NCI-H1048 (cell line): ENCODE measurements around the gene IP6K3.

ENCODE experiments used
- DNase-seq: peaks from one replicate; lab custom pipeline; 2025; lab: John Stamatoyannopoulos, UW

Gene IP6K3

DNA sequence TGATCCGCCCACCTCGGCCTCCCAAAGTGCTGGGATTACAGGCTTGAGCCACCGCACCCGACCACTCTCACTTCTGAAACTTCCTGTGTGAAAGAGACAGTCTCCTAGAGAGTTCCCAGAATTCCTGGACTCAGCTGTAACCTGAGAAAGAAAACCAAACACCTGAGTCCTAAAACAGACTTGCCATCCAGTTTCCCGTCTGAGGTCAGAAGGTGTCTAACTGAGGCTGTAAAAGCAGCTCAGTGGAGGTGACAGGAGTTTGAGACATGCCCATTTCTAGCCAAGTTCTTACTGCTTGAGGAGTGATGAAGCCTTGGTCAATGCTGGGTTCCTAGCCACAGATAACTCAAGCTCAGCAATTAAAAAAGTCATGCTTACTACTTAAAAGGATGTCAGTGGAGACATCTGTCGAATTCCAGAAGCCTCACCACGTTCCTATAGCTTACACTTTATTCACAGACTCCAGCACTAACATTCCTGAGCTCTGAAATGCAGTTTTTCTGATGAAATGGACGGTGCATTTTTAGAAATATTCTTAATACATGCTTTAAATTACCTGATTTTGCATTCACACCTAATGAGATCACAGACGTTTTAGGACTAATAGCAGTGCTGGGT lies 41.3 kb downstream of the IP6K3 start:
- DNase-seq: no peak

DNA sequence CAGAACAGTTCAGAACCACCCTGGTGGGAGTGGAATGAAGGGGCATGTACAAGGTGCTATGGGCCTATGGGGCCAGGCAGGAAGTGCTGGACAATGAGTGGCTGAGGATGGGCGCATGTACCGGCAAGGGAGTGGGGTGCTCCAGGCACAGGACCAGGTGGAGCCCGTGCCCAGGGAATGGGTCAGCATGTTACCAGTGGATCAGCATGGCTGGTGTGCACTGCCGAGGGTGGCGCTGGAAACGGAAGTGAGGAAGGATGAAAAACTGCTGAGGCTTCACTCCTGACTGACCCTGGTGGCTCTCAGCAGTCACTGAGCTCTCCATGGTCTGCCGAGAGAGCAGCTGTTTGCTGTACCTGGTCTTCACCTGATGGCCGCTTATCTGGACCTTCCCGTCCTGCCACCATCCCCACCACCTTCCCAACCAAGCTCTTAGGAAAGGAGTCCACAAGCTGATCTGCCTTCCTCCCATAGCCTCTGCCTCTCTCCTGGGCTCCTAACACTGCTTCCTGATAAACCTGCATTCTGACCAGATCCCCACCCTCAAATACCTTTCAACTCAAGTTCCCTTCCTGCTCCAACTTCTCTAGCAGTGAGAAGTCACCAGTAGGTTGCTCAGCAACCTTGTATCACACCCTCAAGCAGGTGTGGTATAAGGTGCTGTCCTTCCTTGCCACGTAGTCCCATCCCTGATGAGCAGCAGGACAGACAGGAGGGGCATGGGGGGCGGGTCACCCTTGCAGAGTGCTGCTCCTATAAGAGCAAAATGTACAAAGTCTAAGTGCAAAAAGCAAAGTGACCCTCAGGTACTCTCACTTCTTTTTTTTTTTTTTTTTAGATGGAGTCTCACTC lies 42.3 kb downstream of the IP6K3 start:
- DNase-seq: no peak

DNA sequence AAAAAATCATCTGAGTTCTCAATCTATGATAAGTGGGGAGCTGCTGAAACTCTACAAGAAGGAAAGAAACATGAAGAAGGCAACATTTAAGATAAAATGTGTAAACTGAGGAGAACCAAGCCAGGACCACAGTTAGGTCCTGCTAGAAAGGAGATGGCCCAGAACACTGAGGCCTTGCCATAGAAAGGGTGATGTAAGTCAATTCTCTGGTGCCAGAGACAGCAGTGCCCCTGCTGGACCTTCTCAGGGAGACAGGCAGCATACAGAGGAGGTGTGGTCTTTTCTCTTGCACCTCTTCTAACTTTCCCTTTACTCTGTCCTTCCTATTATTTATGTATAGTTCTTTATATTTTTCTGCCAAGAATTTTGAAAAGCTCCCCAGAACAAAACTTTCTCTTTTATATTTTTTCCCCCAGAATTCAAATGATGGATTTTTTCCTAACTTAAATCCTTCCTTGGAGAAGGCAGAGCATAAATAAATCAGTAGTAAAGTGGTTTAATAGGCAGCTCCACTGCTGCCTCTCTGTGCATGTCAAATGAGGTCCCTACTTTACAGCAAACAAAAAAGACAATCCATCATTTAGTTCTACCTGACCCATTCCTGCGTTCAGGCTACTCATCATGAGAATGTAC lies 44.2 kb downstream of the IP6K3 start:
- no peak for DNase-seq

DNA sequence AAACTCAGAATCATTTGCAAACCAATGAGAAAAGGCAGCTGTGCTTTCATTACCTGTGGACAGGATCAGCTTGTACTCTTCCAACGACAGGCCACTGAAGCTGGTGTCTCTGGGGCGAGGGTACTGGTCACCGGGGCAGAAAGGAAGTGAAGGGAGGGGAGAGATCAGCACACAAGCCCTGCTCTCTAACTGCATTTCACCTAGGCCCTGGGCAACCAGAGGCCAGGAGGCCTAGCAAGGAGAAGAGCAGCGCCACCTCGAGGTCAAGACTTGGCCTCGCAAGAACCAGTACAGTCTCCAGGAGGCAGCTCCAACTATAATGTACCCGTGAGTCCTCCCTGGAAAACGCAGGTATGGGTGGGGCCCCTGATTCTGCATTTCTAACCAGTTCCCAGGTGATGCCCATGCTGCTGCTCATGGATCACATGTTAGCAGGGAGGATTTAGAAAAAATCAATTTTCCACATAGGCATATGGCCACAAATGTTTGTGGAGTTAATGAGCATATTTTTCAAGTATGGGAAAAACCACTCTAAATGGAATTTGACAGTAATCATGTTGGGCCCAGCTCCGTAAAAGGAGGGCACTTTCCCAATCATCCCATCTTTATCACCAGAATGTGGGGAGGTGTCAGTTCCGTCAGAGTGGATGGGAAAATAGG lies 46.2 kb downstream of the IP6K3 start:
- DNase-seq: no peak

DNA sequence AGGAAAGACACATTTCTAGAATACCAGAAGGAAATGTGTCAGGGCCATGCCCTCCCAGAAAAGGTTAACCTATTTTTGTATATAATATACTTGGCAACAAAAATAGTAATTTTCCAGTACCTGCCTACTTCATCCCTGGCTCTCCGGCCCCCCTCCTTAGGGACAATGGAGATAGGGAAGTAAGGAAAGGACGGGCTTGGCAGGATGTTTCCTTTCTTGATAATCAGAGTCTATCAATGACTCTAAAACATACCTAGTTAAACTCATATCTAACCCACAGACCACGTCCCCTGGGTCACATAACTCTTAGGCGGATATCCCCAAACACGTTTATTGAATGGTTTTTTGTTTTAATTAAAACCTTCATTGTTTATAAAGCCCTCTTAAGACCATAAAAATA lies 47.0 kb downstream of the IP6K3 start:
- no peak for DNase-seq

DNA sequence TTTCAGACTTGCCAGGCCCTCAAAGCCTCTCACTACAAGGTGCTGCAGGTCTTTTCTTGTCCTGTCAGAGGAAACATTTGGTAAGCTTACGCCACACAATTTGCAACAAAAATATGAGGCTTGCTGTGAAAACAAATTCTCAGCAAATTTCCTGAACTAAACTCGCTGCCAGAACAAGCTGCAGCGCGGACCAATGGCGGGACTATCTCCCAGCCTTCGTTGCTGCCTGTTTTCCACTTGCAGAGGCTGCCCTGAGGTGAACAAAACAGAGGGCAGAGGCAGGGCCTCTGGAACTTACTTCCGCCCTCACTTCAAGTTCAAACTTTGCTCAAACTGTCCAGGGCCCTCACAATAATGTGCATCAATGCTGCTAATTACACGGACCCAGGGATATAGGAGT lies 47.6 kb downstream of the IP6K3 start:
- no peak for DNase-seq

DNA sequence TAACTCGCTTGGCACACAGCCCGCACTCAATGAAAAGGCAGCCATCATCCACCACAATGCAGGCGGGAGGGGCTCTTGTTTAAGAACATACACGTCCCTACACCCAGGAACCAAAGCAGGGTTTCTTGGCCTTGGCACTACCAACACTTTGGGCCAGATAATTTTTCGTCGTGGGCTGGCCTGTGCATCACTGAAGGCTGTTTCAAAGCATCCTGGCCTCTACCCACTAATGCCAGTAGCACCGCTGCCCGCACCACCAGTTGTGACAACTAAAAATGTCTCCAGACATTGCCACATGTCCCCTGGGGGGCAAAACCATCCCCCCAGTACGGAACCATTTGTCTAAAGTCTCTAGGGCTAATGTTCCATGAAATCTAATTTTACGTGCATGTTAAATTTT lies 48.2 kb downstream of the IP6K3 start:
- no peak for DNase-seq

DNA sequence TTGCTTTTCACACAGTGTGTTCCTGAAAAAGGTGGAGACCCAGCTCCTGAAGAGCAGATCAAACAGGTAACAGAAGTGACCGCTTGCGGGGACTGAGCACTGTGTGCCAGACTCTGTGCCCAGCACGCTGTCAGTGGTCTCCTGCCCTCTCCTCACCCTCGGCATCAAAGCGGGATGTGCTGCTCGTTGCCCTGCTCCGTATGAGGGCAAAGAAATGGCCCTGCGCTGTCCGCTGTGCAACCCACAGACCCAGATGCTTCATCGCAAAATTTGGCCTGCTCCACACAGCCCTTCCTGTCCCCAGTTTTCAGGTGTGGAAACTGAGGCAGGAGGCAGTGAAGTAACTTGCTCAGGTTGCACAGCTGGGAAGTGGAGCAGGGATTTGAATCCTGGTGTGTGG lies 48.9 kb downstream of the IP6K3 start:
- DNase-seq: no peak

DNA sequence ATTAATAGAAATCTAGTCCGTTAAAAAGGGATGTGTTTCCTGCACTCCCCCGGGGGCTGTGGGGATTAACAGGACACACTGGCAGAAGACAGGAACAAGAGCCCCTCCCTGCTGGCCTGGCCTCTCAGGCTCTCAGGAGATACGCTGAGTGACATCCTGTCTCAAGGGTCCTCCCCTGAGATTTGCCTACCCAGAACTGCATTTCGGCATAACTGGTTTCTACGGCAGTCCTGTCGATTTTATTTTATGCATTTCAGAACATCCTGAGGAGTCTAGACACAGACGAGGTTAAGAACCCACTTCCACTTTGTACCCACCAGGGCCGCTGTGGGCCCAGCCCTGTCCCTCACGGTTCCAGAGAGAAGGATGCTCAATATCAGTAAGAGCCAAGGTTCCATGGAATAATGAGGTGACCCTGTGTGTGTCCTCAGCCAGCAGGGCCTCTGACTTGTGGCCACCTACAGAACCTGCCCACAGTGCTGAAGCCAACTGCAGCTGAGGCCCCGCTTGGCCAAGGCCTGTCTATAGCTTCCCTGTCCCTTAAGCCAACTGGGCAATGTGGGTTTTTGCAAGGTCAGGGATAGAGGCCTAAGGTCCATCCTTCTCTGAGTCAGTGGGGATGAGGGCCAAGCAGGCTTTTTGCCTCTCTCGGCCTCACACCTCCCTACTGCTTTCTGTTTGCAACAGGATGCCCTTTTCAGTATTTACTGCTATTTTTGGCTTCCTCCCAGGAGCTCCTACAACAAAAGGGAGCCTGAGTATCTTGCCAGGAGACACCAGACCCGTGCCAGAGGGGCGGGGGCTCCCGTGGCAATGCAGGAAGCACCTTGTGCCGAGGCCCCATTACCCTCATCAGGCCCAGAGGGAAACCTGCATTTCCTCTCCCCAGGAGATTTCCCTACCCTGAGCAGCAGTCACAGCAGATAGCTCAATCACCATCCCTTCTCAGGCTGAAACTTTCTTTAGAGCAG lies 49.9 kb downstream of the IP6K3 start:
- DNase-seq: no peak

DNA sequence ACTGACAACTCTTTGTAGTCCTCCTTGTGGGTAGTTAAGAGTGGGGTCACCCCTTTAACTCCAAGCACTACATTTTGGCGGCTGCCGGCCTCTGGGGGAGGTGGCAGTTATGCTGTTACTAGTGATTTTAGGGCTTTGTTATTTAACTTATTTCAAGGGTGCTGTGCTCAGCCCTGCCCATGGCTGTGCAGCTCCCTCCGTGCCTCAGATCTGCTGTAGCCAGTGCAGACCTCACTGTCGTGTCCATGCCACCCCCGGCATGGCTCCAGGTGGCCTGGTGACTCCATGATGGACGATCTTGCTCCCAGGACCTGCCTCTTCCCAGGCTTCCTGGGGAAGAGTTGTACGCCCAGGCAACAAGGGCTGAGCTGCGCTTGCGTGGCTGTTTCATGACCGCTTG lies 50.6 kb downstream of the IP6K3 start:
- no peak for DNase-seq

DNA sequence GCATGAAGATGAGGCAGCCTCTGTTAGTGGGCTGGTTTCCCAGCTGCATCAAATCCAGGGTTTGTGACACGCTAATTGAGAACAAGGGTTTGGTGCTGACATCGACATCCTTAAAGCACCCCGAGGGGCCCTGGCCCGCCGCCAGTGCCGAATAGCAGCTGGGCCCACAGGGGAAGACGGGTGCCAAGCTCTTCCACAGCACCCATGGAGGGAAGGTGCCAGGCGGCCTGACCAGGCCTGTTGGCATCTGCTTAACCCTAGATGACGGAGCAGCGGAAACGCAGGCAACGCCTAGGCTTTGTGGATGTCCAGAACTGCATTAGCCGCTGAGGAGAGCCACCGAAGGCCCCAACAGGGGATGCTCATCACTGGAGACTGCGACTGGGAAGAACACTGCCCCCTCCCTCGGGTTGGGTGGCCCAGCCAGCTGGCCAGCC lies 51.2 kb downstream of the IP6K3 start:
- DNase-seq: no peak

DNA sequence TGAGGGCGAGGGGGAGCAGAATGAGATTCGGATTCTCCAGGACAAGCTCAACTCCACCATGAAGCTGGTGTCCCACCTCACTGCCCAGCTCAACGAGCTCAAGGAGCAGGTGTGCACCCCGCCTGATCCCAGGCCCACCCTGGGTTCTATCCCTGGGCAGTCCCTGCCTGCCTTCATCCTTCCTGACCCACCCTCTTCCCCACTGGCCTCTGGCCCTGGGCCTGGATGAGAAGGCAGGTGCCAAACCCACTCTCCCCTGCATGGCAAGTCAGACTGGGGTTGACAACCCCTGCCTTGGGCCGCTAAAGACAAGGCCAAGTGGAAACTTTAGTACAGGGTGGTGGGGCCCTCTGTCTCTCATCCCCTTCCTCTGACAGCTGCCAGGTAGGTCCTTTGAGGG lies 51.7 kb downstream of the IP6K3 start:
- no peak for DNase-seq

DNA sequence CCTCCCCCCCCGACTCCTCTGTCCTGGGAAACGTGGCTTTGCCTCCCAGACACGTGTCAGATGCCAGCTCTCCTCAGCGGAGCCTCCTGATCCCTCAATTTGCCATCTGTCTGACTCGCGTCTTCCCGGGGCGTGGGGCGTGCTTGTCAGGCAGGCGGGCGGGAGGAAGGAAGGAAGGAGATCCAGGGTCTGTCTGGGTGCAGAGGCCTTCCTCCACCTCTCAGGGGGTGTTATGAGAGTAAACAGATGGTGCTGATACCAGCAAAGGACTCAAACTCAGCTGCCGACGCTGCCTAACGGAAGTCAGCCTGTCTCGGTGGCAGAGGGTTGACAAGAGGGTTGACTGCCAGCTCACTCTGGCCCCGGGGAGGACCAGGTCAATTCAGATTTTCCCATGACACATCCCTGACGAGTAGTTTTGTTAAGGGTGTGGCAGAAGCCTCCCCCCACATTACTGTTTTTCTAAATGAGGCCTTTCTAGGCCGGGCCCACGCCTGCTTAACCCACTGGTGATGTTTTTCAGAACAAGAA lies 52.2 kb downstream of the IP6K3 start:
- no peak for DNase-seq

DNA sequence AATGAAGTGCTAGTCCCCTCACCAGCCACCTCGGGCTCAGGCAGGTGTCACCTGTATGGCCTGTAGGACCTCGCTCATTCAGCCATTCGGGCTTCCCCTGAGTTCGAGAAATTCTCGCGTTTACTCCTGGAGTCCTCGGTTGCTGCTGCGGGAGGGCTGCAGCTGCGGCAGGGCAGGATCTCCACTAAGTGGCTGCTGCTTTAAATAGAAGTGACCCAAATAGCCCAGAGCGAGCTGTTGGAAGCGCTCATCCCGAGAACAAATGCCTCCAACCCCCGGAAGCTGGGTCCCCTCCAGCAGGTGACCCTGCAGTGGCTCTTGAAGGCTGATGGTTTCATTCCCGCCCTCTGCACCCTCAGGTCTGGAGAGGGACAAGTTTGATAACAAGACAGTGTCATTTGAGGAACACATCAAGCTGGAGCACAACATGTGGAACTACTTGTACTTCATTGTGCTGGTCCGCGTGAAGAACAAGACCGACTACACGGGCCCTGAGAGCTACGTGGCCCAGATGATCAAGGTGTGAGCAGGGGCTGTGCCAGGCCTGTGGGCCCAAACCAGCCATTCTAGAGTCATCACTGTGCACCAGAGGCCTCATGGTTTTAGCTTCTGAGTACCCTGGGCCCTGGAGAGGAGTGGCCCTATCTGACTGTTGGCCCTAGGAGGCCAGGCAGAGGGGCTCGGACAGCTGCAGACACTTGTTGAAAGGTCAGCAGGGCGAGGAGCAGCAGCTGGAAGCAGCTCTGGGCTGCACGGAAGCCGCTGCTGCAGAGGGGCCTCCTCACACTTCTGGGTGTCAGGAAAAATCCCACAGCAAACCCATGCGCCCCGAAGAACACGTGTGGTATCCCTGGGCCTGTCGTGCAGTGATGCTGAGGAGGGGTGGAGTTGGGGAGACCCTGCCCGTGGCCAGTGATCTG lies 53.3 kb downstream of the IP6K3 start:
- DNase-seq: no peak

DNA sequence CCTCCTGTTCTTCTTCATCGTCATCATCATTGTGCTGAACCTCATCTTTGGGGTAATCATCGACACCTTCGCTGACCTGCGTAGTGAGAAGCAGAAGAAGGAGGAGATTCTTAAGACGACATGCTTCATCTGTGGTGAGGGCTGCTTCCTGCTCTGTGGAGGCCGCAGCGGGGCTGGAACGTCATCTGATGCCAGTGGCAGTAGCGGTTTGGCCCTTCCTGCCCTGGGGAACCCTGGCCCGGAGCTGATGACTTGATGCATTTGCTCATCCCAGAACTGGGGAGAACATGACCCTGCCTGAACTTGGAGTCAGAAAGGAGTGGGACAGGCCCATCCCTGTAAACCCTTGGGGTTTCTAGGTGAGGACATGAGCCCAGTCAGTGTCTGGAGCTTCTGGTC lies 53.9 kb downstream of the IP6K3 start:
- no peak for DNase-seq

DNA sequence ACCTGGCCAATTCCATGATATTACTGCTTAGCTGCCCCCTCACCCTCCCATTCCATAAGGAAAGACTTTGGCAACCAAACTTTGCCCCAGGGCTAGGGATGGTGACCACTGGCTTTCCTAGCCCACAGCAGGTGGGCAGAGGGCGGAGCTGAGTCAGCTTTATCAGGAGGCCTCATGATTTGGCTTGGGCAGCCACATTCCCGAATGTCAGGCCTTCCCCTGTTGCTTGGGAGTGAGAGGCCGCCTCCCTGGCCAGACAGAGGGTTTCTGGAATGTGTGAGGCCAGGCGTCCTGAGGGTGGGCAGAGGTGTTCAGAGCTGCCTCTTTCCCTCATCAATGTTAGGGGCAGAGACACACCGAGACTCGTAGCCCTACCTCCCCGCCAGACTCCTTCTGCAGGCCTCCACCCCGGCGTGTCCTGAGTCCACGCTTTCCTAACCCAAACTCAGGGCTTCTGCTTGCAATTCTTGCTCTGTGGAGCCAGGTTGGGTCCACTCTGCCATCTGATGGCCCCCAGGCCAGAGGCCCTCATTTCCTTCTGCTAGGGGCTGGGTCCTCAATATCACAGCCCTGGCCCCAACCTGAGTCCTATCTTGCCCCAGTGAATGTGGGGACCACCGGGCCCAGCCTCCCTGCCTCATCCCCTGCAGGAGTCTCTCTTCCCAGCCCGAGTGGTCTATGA lies 54.5 kb downstream of the IP6K3 start:
- DNase-seq: no peak

DNA sequence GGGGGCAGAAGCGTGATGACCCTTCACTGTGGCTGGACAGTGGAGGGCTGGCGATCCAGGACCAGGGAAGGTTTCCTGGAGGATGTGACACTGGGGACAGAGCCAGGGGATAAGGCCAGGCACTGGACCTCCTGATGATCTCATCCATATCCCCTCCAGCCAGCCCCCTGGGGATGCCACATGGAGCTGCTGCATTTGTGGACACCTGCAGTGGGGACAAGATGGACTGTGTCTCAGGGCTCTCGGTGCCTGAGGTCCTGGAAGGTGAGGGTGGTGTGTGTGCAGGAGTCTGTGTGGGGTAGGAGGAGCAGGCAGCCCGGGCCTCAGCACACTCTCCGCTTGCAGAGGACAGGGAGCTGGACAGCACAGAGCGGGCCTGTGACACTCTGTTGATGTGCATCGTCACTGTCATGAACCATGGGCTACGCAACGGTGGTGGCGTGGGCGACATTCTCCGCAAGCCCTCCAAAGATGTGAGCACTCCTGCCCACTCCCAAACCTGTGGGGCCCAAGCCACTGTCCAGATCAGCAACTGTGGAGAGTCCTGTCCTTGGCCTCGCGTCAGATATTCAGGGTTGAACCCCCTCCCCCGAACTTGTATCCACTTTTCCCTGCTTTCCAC lies 55.1 kb downstream of the IP6K3 start:
- DNase-seq: no peak

DNA sequence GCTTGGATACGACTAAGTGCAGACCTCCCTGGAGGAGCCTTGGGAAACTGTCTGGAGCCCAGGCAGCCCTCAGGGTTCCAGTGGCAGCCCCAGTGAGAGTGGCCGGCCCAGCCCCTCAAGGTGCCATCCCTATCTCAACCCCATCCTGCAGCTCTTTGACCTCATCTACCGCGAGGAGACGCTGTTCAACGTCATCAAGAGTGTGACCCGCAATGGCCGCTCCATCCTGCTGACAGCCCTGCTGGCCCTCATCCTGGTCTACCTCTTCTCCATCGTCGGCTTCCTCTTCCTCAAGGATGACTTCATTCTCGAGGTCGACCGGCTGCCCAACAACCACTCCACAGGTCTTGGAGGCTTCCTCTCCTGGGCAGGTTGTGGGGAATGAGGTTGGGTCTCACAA lies 55.9 kb downstream of the IP6K3 start:
- no peak for DNase-seq

DNA sequence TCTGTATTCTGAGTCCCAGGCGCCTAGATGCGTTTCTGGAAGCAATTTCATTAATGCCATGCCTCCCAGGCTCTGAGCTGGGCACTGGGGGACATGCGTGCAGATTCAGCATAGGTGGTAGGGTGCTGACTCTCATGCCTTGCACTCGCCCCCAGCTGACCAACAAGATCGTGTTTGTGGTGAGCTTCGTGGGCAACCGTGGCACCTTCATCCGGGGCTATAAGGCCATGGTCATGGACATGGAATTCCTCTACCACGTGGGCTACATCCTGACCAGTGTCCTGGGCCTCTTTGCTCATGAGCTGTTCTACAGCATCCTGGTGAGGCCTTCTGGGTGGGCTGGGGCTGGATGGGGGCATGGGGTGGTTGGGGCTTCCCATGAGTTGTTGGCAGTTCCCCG lies 56.8 kb downstream of the IP6K3 start:
- DNase-seq: no peak
